Kasumi-1 (cell line): ENCODE data around the gene PDXK.

ENCODE experiments used
- DNase-seq, 2 experiments: peaks; one replicate each; lab custom pipeline; 2025; lab: John Stamatoyannopoulos, UW

PDXK gene

GRCh38 chr21:43763901-43764523 is 45.1 kb downstream of the PDXK start:
- no peak for DNase-seq

- no peak for DNase-seq
Observed at GRCh38 chr21:43764576-43765495, 45.9 kb downstream of the PDXK start.

GRCh38 chr21:43766734-43767497 is 48.0 kb downstream of the PDXK start:
- no peak for DNase-seq

- DNase-seq, result no peak
Observed at GRCh38 chr21:43767498-43767983, 48.6 kb downstream of the PDXK start.

GRCh38 chr21:43767984-43768867 is 49.3 kb downstream of the PDXK start:
- no peak for DNase-seq

GRCh38 chr21:43768868-43769167 is 49.9 kb downstream of the PDXK start:
- DNase-seq, result no peak

GRCh38 chr21:43769325-43769958 is 50.5 kb downstream of the PDXK start:
- no peak for DNase-seq

GRCh38 chr21:43770066-43770655 is 51.2 kb downstream of the PDXK start:
- DNase-seq, result no peak

GRCh38 chr21:43771199-43771675 is 52.3 kb downstream of the PDXK start:
- DNase-seq, result no peak

- no peak for DNase-seq
Observed at GRCh38 chr21:43771698-43772424, 52.9 kb downstream of the PDXK start.

- no peak for DNase-seq
Observed at GRCh38 chr21:43772425-43772821, 53.5 kb downstream of the PDXK start.

- no peak for DNase-seq
Observed at GRCh38 chr21:43774163-43774562, 55.2 kb downstream of the PDXK start.

- DNase-seq, result no peak
Observed at GRCh38 chr21:43775190-43775589, 56.3 kb downstream of the PDXK start.

GRCh38 chr21:43775795-43776430 is 57.0 kb downstream of the PDXK start, which contains the start of gene CSTB:
CSTB (minus strand) TSS chr21:43776308; CDS start chr21:43776269, 39 bp downstream.
- DNase-seq, result peak; percentile 49 to 62

GRCh38 chr21:43777953-43778352 is 59.0 kb downstream of the PDXK start:
- no peak for DNase-seq

GRCh38 chr21:43778469-43779335 is 59.8 kb downstream of the PDXK start:
- peak in 1 of 2 experiments; percentile 4 for DNase-seq

GRCh38 chr21:43779660-43780059 is 60.7 kb downstream of the PDXK start:
- DNase-seq, result no peak

- DNase-seq, result no peak
Observed at GRCh38 chr21:43781846-43782245, 62.9 kb downstream of the PDXK start.
